WTC11 (cell line): ENCODE data around the gene SORCS2. TPM values are rescaled to one million over a fixed set of nuclear protein-coding genes. Genes with fewer than 3 reads are reported as not detected.

ENCODE experiments used
- ATAC-seq: fragments of 200-7000 bp; cut with Tn5 transposase; 2 replicates; pipeline ENCODE4 v1.10.0; 2021; ENCODE audit warnings: mild to moderate bottlenecking, moderate library complexity
- CTCF ChIA-PET: fragments of 300-600 bp; sonication (Branson Sonifier 250); formaldehyde crosslinking; loops from one replicate; lab custom pipeline; 2021; ENCODE audit warnings: antibody characterized with exemption; lab: Charles Lee
- POLR2A ChIA-PET: fragments of 350-600 bp; sonication (Branson Sonifier 250); formaldehyde crosslinking; loops from one replicate; lab custom pipeline; 2021; ENCODE audit warnings: antibody characterized with exemption; lab: Charles Lee
- DNase-seq: peaks from one replicate; pipeline ENCODE4 v3.0.0; 2021; ENCODE audit warnings: low spot score
- H3K27ac Mint-ChIP-seq: 2 replicates; pipeline ENCODE4 v1.8.0; 2021; ENCODE audit warnings: mixed read lengths
- H3K27me3 Mint-ChIP-seq: 2 replicates; pipeline ENCODE4 v1.8.0; 2021; ENCODE audit warnings: low read depth, mild to moderate bottlenecking, moderate library complexity, mixed read lengths
- H3K36me3 Mint-ChIP-seq: 2 replicates; pipeline ENCODE4 v1.8.0; 2021; ENCODE audit warnings: mixed read lengths
- H3K4me1 Mint-ChIP-seq: 2 replicates; pipeline ENCODE4 v1.8.0; 2022; ENCODE audit warnings: mixed read lengths
- H3K4me3 Mint-ChIP-seq: 2 replicates; pipeline ENCODE4 v1.8.0; 2021; ENCODE audit warnings: mild to moderate bottlenecking, moderate library complexity, mixed read lengths
- H3K9me3 Mint-ChIP-seq: 2 replicates; pipeline ENCODE4 v1.8.0; 2021; ENCODE audit warnings: mixed read lengths
- E2F5 ChIP-seq: sonication (generic); formaldehyde crosslinking; IDR thresholded peaks from 2 replicates; pipeline ENCODE4 v1.8.1; 2022; ENCODE audit warnings: mild to moderate bottlenecking, moderate library complexity, missing genetic modification reagents
- ETV6 ChIP-seq: sonication (generic); formaldehyde crosslinking; IDR thresholded peaks from 2 replicates; pipeline ENCODE4 v1.8.1; 2022; ENCODE audit warnings: mild to moderate bottlenecking, missing genetic modification reagents
- MLX ChIP-seq: sonication (generic); formaldehyde crosslinking; IDR thresholded peaks from 2 replicates; pipeline ENCODE4 v1.8.1; 2023; ENCODE audit warnings: mild to moderate bottlenecking, missing genetic modification reagents, moderate library complexity
- MXD4 ChIP-seq: fragments of 250-450 bp; sonication (Bioruptor Pico); IDR thresholded peaks from 2 replicates; pipeline ENCODE4 v1.8.0; 2021; ENCODE audit warnings: mild to moderate bottlenecking, moderate library complexity, borderline replicate concordance
- STAT6 ChIP-seq: sonication (generic); formaldehyde crosslinking; conservative IDR thresholded peaks from 2 replicates; pipeline ENCODE4 v1.8.1; 2023; ENCODE audit warnings: mild to moderate bottlenecking, low read depth, missing genetic modification reagents, moderate library complexity
- ZNF121 ChIP-seq: sonication (generic); formaldehyde crosslinking; IDR thresholded peaks from 2 replicates; pipeline ENCODE4 v1.8.0; 2023; ENCODE audit warnings: missing genetic modification reagents
- ZNF281 ChIP-seq: sonication (generic); formaldehyde crosslinking; IDR thresholded peaks from 2 replicates; pipeline ENCODE4 v1.8.0; 2023; ENCODE audit warnings: mild to moderate bottlenecking, missing genetic modification reagents
- ZNF317 ChIP-seq: sonication (generic); formaldehyde crosslinking; IDR thresholded peaks from 2 replicates; pipeline ENCODE4 v1.8.1; 2023; ENCODE audit warnings: low read depth, mild to moderate bottlenecking, moderate library complexity, missing genetic modification reagents, borderline replicate concordance
- ZNF423 ChIP-seq: fragments of 250-450 bp; sonication (Bioruptor Pico); IDR thresholded peaks from 2 replicates; pipeline ENCODE4 v2.1.2; 2022; ENCODE audit warnings: mild to moderate bottlenecking, moderate library complexity
- total RNA-seq: library from RNA; stranded (reverse); gene quantifications from 3 replicates; pipeline ENCODE4 v1.2.3, GENCODE V29; 2021
- TF ChIP-seq, protein P1 (sequence below): fragments of 250-450 bp; sonication (Bioruptor Pico); conservative IDR thresholded peaks from 2 replicates; pipeline ENCODE4 v1.9.0; 2021; ENCODE audit warnings: mild to moderate bottlenecking
- TF ChIP-seq, protein P2 (sequence below): sonication (generic); formaldehyde crosslinking; IDR thresholded peaks from 2 replicates; pipeline ENCODE4 v1.8.0; 2023; ENCODE audit warnings: missing genetic modification reagents

The SORCS2 gene
- total RNA-seq, 1 experiment from 2014 or later, result 6.6 TPM

DNA sequence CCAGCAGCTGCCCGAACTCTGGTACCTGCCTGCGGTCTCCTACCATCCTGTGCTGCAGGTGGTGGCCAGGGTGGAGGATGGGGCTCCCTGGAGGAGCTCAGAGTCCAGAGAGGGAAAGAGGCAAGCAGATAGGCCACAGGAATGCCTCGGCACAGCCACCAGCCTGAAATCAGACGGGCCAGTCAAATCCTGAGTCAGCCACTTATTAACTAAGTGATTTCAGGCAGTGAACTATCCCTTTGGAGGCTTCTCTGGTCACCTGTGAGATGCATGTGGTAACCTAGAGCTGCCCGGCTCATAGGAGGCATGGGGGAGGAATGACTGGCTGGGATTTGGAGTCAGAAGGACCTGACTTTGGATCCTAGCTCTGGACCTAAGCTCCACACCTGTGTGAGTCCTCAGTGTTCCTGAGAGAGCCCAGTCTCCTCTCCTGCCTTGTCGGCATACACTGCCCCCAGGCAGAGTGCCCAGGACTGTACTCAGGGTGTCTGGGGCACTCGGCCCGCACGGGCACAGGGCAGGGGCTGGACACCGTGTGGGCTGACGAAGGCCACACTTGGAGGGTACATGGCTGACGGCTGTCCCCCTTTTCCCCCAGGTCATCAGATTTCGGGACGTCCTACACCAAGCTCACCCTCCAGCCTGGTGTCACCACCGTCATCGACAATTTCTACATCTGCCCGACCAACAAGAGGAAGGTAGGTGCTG lies 338.7 kb downstream of the SORCS2 start (continued):
- TF ChIP-seq ZNF281 (CRISPR knock-in tag), result no peak
- no peak for TF ChIP-seq ETV6 (CRISPR knock-in tag)
- TF ChIP-seq ZNF317 (CRISPR knock-in tag), result no peak
- TF ChIP-seq STAT6 (CRISPR knock-in tag), result no peak
- TF ChIP-seq E2F5 (CRISPR knock-in tag), result no peak
- TF ChIP-seq, protein P1, sequence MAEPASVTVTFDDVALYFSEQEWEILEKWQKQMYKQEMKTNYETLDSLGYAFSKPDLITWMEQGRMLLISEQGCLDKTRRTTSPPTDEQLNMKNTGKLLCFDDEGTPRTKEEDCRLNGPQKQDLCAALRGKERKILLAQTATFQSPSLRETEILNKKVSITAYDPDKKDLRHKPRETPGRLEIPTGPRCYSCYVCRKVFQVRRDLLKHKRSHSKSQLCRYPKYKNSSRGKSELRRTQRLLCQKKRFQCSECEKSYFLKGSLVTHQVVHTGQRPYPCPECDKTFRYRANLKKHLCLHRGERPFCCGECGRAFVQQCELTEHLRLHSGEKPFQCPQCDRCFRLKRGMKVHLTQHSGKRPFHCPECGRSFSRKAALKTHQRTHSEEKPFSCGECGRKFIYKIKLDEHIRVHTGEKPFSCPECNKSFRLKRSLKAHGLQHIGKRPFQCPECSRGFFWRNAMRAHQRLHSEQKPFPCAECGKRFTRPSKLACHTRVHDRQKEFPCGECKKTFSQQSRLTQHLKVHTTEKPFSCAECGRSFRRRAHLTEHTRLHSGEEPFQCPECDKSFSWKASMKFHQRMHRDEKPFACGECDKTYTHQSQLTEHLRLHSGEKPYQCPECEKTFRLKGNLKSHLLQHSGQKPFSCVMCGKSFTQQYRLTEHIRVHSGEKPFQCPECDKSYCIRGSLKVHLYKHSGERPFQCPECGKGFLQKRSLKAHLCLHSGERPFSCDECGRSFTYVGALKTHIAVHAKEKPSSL (CRISPR knock-in tag), result no peak
- TF ChIP-seq, all 79 proteins: peak for 0

GRCh38 chr4:7531640-7531994 lies 339.3 kb downstream of the SORCS2 start:
- Mint-ChIP-seq H3K4me3 (no peak overlapping the region), H3K36me3 (peaks cover 3% of the 10 kb centered on the region; the same call in 1 of the 2 replicates), H3K9me3 (peaks cover 8% of the 10 kb centered on the region; the same call in 1 of the 2 replicates), H3K27ac (no peak overlapping the region), H3K27me3 (no peaks in the 10 kb centered on the region; the same call in 1 of the 2 replicates), H3K4me1 (peaks cover 50% of the 10 kb centered on the region)
- ChIA-PET CTCF (interaction anchor here (0.6 to 1.8 kb wide), 6 partner anchors 70 to 340 kb away, joined by 3 to 13 read pairs (median 4); partner anchors contain the start of gene SORCS2), POLR2A (interaction anchor here (1.4 kb wide), 1 partner anchor 15 kb away, joined by 4 read pairs; no protein-coding TSS in a partner anchor)
- ATAC-seq (peak; percentile 59), DNase-seq (peak; percentile 36)
- TF ChIP-seq, protein P2, sequence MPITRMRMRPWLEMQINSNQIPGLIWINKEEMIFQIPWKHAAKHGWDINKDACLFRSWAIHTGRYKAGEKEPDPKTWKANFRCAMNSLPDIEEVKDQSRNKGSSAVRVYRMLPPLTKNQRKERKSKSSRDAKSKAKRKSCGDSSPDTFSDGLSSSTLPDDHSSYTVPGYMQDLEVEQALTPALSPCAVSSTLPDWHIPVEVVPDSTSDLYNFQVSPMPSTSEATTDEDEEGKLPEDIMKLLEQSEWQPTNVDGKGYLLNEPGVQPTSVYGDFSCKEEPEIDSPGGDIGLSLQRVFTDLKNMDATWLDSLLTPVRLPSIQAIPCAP (CRISPR knock-in tag), result no peak
- TF ChIP-seq MXD4 (CRISPR knock-in tag), result no peak
- TF ChIP-seq ZNF121 (CRISPR knock-in tag), result peak; percentile 91
- TF ChIP-seq ZNF423, result peak; percentile 38; the same call in 1 of the 2 replicates
- no peak for TF ChIP-seq MLX
